VCaP (cell line): ENCODE measurements around the gene SH3TC1.

Source experiments
- H3K27ac ChIP-seq: fragments of 450-650 bp; 2 replicates; pipeline ENCODE4 v1.5.1; 2017
- TF ChIP-seq, protein P1 (sequence below): fragments of 450-650 bp; conservative IDR thresholded peaks from 2 replicates; pipeline ENCODE4 v1.5.1; 2017; ENCODE audit warnings: mild to moderate bottlenecking, moderate library complexity

Gene SH3TC1

DNA sequence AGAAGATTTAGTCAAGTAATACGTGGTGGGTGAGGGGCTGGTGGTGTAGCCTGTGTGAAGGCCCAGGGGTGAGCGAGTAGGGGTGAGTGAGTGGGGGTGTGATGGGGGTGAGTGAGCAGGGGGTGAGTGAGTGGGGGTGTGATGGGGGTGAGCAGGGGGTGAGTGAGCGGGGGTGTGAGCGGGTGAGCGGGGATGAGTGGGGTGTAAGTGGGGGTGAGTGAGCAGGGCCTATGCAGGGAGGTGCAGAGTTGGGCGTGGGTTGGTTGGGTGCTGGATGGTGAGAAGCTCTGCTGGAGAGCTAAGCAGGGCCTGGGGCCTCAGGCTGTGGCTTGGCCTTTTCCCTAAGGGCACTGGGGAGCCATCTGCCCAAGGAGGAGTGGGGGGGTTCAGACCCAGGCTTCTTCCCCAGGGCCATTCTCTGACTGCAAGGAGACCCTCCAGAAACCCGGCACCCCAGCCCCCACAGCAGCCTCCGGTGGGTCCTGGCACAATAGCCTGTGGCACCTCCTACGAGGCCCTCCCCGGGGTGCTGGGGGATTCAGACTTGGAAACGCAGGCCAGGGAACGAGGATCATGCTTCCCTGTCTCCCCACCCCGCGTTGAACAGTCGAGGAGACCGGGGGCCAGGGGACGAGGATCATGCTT, 30.4 kb downstream of the SH3TC1 start:
- TF ChIP-seq, protein P1, sequence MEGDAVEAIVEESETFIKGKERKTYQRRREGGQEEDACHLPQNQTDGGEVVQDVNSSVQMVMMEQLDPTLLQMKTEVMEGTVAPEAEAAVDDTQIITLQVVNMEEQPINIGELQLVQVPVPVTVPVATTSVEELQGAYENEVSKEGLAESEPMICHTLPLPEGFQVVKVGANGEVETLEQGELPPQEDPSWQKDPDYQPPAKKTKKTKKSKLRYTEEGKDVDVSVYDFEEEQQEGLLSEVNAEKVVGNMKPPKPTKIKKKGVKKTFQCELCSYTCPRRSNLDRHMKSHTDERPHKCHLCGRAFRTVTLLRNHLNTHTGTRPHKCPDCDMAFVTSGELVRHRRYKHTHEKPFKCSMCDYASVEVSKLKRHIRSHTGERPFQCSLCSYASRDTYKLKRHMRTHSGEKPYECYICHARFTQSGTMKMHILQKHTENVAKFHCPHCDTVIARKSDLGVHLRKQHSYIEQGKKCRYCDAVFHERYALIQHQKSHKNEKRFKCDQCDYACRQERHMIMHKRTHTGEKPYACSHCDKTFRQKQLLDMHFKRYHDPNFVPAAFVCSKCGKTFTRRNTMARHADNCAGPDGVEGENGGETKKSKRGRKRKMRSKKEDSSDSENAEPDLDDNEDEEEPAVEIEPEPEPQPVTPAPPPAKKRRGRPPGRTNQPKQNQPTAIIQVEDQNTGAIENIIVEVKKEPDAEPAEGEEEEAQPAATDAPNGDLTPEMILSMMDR, result no peak
- no peak overlapping the region for H3K27ac ChIP-seq

DNA sequence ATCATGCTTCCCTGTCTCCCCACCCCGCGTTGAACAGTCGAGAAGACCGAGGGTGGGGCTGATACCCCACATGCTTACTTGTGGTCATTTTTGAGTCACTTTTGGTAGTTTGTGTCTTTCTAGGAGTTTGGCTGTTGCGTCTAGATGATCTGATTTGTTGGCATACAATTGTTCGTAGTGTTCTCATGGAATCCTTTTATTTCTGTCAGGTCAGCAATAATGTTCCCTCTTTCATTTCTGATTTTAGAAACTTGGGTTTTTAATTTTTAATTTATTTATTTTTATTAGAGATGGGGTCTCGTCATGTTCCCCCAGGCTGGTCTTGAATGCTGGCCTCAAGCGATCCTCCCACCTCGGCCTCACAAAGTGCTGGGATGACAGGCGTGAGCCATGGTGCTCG, 30.9 kb downstream of the SH3TC1 start:
- TF ChIP-seq, protein P1, result no peak
- H3K27ac ChIP-seq, result no peak overlapping the region

DNA sequence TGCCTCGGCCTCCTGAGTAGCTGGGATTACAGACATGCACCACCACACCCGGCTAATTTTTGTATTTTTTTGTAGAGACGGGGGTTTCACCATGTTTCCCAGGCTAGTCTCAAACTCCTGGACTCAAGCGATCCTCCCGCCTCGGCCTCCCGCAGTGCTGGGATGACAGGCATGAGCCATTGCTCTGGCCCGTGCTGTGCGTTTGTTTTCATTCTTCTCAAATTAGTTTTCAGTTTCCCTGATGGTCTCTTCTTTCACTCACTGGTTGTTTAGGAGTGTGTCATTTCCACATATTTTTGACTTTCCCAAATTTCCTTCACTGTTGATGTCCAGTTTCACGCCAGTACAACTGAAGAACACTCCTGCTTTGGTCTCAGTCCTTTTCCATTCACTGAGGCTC, 31.8 kb downstream of the SH3TC1 start:
- TF ChIP-seq, protein P1, result no peak
- H3K27ac ChIP-seq, result no peak overlapping the region

DNA sequence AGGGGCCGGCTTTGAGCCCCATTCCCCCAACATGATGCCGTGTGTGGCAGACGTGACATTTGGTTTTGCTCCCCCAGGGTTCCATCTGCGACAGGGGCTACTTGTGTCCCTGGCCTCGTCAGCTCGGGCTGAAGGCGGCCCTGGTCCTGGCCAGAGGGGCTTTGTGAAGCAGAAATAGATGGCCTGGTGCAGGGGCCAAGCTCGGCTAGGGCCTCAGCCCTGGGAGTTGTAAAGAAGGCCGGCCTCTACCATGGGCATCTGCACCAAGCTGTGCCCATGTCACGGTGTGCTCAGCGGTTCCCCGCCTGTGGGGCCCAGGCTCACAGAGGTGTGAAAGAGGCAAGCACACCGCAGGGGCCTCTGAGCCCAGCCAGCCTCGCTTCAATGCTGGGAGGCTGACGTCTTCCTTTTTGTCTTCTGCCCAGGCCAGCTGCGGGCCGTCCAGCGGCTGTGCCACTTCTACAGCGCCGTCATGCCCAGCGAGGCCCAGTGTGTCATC, 32.5 kb downstream of the SH3TC1 start:
- H3K27ac ChIP-seq, result no peak overlapping the region

DNA sequence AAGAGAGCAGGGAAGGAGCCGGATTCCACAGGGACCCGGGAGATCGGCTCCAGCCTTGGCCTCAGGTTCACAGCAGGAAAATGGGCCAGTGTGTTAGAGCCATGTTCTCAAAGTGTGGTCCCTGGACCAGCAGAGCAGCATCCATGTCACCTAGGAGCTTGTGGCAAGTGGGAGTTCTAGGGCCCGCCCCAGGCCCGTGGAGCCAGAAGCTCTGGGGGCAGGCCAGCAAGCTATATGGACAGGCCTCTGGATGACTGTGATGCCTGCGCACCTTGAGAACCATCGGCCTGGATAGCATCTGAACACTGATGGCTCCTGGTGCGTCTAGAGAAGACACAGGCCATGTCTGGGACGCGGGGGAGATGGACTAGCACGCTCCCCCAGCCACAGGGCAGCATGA, 33.7 kb downstream of the SH3TC1 start:
- TF ChIP-seq, protein P1, result no peak
- no peak overlapping the region for H3K27ac ChIP-seq

More for the DNA sequence above, 32.5 kb downstream of the SH3TC1 start:
- TF ChIP-seq, protein P1, result no peak

DNA sequence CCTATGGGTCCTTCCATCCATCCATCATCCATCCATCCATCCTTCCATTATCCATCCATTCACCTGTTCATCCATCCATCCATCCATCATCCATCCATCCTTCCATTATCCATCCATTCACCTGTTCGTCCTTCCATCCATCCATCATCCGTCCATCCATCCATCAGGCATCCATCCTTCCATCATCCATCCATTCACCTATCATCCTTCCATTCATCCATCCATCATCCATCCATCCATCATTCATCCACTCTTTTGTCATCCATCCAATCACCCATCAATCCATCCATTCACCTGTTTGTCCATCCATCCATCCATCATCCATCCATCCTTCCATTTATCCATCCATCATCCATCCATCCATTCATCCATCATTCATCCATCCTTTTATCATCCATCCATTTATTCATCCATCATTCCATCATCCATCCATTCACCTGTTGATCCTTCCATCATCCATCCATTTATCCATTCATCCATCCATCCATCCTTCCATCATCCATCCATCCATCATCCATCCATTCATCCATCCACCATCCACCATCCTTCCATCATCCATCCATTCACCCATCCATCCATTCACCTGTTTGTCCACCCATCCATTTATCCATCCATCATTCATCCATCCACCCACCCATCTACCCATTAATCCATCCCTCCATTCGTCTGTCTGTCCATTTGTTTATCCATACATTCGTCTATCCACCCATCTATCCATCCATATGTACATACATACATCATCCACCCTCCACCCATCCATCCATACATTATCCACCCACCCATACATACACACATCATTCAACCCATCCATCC, 34.8 kb downstream of the SH3TC1 start:
- no peak overlapping the region for H3K27ac ChIP-seq
- TF ChIP-seq, protein P1, result no peak

DNA sequence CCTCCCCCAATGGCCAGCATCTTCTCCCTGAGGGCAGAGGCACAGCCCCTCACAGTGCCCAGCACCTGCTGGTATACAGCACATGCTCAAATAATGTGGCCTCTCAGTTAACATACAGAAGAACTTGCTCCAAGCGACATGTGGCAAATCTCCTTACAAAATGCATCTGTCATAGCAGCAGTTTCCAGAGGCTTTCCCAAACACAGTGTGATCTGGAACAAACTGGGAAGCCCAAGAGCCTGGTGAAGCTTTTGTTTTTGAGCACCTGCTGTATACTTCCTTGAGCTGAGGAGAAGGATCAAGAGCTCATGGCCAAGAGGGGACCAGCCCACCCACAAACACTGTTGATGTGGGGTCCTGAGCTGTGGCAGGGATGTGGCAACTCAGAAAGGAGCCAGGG, 35.6 kb downstream of the SH3TC1 start:
- no peak overlapping the region for H3K27ac ChIP-seq
- TF ChIP-seq, protein P1, result no peak
